AML-193 (cell line): ENCODE data around the gene LAMTOR3.

Experiments used
- DNase-seq, 2 experiments: peaks; one replicate each; lab custom pipeline; 2025; lab: John Stamatoyannopoulos, UW

The LAMTOR3 gene

GRCh38 chr4:99861120-99861905 lies 32.9 kb downstream of the LAMTOR3 start:
- peak; percentile 44 to 48 for DNase-seq

- DNase-seq, result no peak
Measured at GRCh38 chr4:99860521-99860920, 33.7 kb downstream of the LAMTOR3 start.

GRCh38 chr4:99859618-99860017 lies 34.6 kb downstream of the LAMTOR3 start:
- no peak for DNase-seq

- DNase-seq, result peak; percentile 90 to 94
Measured at GRCh38 chr4:99857307-99857706, 36.9 kb downstream of the LAMTOR3 start.

- DNase-seq, result peak; percentile 87 to 88
Measured at GRCh38 chr4:99856166-99856565, 38.1 kb downstream of the LAMTOR3 start.

- peak; percentile 91 for DNase-seq
Measured at GRCh38 chr4:99855678-99856077, 38.5 kb downstream of the LAMTOR3 start.

- no peak for DNase-seq
Measured at GRCh38 chr4:99853999-99854398, 40.2 kb downstream of the LAMTOR3 start.

GRCh38 chr4:99853190-99853589 lies 41.0 kb downstream of the LAMTOR3 start:
- no peak for DNase-seq

- no peak for DNase-seq
Measured at GRCh38 chr4:99852199-99852749, 42.0 kb downstream of the LAMTOR3 start.

GRCh38 chr4:99848591-99849001 lies 45.6 kb downstream of the LAMTOR3 start:
- no peak for DNase-seq

- no peak for DNase-seq
Measured at GRCh38 chr4:99847362-99847976, 46.8 kb downstream of the LAMTOR3 start.

- no peak for DNase-seq
Measured at GRCh38 chr4:99846891-99847290, 47.3 kb downstream of the LAMTOR3 start.

GRCh38 chr4:99845708-99846469 lies 48.3 kb downstream of the LAMTOR3 start:
- DNase-seq, result no peak

- no peak for DNase-seq
Measured at GRCh38 chr4:99845179-99845578, 49.0 kb downstream of the LAMTOR3 start.

- no peak for DNase-seq
Measured at GRCh38 chr4:99844048-99844447, 50.2 kb downstream of the LAMTOR3 start.

GRCh38 chr4:99843413-99843812 lies 50.8 kb downstream of the LAMTOR3 start:
- DNase-seq, result no peak

GRCh38 chr4:99841129-99841528 lies 53.1 kb downstream of the LAMTOR3 start:
- no peak for DNase-seq

- no peak for DNase-seq
Measured at GRCh38 chr4:99838927-99839326, 55.3 kb downstream of the LAMTOR3 start.

- DNase-seq, result no peak
Measured at GRCh38 chr4:99835942-99836341, 58.3 kb downstream of the LAMTOR3 start.

- no peak for DNase-seq
Measured at GRCh38 chr4:99834569-99834968, 59.7 kb downstream of the LAMTOR3 start.

- DNase-seq, result no peak
Measured at GRCh38 chr4:99833756-99834155, 60.5 kb downstream of the LAMTOR3 start.

- DNase-seq, result no peak
Measured at GRCh38 chr4:99832758-99833157, 61.5 kb downstream of the LAMTOR3 start.

- DNase-seq, result no peak
Measured at GRCh38 chr4:99832321-99832720, 61.9 kb downstream of the LAMTOR3 start.
